Forelimb muscle (tissue), 1 donor: ENCODE data around the gene PHF24. TPM values are rescaled to one million over a fixed set of nuclear protein-coding genes. Genes with fewer than 3 reads are reported as not detected.

Experiments used
- DNase-seq: peaks from one replicate; pipeline ENCODE4 v3.0.0-alpha.2; 2013; ENCODE audit warnings: low read depth
- polyA plus RNA-seq: library from polyadenylated mRNA; unstranded; fragments of 120-200 nt; gene quantifications from one replicate; pipeline ENCODE4 v1.2.1, GENCODE V29; 2013; ENCODE audit not compliant: insufficient read length

Gene PHF24
- polyA plus RNA-seq, 1 donor, result 0.09 TPM

DNA sequence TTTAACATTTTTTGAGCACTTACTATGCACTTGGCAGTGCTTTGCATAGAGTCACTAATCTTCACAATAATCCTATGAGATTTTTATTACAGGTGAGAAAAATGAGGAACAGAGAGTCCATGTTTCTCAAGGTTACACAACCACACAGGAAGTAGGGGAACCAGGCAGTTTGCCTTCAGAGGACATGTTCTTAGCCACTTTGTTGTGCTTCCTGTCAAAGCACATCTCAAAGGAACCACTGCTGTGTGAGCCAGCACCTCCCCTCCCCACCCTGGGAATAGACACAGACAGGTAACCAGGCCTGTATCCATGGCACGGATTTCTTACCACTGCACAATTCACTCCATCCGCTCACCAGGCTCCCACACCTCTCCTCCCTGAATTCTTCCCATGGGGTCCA, 25.1 kb downstream of the PHF24 start:
- no peak for DNase-seq

- DNase-seq, result no peak
These were observed 26.0 kb downstream of the PHF24 start for GRCh38 chr9:34984049-34984448.

DNA sequence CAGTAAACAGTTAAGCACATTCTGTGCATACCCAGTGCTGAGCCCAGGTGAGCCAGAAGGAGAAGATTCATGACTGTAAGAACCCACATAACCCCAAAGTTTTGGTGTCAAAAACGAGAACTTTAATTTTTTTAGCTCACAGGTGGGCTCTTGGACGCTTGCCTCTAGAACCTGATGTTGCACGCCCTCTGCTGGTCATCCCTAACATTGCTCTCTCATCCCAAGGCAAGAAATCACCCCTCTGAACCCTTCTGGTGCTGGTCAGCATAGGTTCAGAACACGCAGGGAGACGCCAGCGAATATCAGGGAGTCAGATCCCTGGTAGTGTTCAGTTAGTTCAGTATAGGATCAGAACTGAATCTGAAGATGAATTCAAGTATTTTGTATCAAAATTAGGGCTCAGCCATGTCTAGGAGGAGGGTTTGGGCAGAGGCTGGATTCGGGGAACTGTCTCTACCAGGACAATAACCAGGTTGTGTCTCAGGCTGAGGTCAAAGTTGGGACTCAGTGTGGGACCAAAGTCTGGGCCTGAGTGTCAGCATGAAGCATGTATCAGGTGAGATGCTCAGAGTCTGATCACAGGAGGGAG, 27.3 kb downstream of the PHF24 start:
- DNase-seq, result no peak

- DNase-seq, result no peak
These were observed 28.5 kb downstream of the PHF24 start for GRCh38 chr9:34986540-34987047.

- DNase-seq, result no peak
These were observed 29.2 kb downstream of the PHF24 start for GRCh38 chr9:34987160-34987901.

DNA sequence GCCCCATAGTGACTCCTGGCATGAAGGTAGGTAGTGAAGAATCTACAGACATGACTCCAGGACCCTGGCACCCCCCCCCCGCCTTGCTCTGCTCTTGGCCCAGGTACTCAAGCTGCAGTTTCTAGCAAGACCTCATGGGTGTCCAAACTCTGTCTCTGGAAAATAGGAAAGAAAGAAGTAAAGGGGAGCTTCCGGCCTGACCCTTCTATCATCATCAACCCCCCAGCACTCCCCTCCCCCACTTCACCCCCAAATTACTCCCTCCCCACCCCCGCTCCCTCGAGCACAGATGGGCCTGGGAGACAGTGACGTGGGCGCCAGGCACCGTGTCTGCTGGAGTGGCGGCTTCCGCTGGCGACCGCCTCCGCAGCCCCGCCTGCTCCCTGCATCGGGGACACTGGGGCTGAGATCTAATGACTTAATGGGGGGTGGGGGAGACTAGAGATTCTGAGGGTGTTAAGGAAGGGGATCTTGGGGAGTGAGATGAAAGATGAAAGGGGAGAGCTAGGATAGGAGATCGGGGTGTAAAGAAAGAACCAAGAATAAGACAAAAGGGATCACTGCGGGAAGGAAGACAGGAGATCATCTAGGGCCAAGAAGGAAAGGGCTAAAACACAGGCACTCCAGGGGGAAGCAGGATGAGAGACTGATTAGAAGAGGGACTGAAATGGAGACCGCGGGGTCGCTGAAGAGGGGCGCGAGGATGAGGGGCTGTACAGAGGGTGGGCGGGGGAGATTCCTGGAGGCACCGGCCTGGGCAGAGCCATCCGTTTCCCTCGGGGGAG, 30.3 kb downstream of the PHF24 start:
- no peak for DNase-seq

- peak; percentile 98 for DNase-seq
These were observed 31.2 kb downstream of the PHF24 start, which contains the start of gene DNAJB5 for GRCh38 chr9:34989003-34989945. Gene DNAJB5 (plus strand): TSS chr9:34989745. CDS start chr9:34990631, 886 bp downstream.

- DNase-seq, result no peak
These were observed 32.0 kb downstream of the PHF24 start for GRCh38 chr9:34989946-34990635.

DNA sequence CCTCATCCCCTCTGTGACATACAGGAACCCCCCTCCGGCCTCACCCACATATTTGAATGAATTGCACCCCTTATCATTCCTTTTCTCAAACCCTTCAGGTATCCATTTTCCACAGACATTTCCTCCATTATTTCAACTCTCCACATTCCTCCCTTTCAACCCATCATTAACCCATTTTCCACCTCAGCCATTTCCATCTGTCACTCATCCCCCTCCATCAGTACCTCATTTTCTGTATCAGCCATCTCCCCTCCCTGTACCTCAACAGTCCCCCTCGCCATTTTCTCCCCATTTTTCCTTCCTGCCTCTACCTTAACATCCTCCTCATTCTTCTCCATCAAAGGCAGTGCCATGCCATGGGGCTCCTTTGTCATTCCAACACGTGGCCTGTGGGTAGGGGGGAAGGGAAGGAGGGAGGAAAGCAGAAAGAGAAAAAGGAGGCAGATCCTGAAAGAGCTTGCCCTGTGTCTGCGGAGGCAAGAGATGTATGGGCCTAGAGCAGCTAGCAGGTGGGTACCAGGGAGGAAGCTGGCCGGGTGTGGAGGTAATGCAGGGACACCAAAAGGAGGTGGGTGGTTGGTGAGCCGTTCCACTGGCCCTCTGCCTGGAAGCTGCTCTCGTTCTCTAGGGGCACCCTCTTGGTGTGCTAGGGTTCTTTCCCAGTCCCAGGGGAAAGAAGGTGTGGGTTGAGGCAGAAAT, 33.0 kb downstream of the PHF24 start:
- DNase-seq, result no peak

GRCh38 chr9:34991607-34992375, 33.7 kb downstream of the PHF24 start:
- DNase-seq, result no peak

GRCh38 chr9:34992376-34992951, 34.4 kb downstream of the PHF24 start:
- DNase-seq, result no peak

DNA sequence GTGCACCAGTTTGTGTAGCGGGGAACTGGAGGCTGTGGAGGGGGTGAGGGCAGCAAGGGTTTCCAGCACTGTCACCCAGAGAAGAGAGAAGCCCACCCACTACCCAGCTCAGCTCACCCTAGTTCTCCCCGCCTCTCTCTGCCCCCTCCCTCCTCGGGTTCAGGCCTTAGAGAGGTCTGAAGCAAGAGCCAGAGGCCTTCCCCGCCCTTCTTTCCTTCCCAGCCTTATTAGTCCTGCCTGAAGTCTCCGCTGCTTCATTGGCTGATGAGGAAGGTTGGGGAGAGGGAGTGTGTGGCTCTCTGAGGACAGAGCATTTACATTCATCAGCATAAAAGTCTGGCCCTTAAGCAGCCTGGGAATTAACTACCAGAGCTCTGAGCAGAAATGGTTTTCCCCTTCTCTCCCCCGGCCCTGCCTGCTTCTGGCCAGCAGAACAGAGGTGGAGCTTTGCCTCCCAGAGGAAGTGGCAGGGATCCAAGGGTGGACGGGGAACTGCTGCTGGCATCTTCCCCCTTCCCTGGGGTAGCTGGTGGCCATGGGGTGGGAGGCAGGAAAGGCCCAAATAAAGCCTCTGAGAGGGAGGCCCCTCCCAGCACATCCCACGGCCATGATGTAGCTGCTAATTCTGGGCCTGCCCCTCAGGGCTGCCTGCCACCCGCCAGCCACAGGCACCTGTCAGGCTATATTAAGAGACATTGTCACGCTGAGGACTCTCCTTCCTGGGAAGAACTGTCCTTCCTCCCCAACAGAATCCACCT, 35.6 kb downstream of the PHF24 start:
- DNase-seq, result no peak

- no peak for DNase-seq
These were observed 36.3 kb downstream of the PHF24 start for GRCh38 chr9:34994260-34994899.

GRCh38 chr9:34994900-34995669, 37.0 kb downstream of the PHF24 start:
- no peak for DNase-seq

DNA sequence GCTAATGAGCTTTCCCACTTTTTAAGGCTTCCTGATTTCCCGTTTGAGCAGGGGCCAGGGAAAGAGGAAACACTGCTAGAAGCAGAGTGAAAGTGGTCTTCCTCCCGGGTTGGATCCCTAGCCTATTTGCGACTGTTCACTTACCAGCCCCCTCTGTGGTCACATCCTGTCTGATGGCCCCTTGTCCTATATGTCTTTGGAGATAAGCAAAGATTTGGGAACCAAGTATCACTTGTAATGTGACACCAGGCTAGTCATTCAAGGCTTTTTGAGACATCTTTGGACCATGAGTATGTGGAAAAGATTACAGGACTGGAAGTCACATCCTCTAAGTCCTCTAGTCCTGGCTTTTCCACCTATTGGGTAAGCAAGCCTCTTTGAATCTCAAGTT, 37.6 kb downstream of the PHF24 start:
- no peak for DNase-seq

GRCh38 chr9:34996181-34996904, 38.3 kb downstream of the PHF24 start:
- DNase-seq, result no peak
